Measurements from ENCODE around the gene KLHL13.

DNA sequence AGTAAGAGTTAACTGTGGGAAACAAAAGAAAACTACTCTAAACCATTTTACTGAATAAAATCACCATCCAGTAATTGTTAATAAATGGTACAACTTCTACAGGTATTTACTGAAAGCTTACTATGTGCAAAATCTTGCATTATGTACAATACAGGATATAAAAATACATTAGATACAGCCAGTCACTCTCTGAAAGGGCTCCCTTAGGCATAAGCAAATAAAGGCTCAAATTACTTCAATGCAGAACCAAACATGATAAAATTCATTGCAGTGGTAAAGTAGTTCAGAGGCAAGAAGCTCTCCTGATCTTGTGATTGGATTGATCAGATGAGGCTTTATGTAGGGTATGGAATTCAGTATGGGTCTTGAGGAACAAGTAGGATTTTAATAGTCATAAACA, 100.2 kb downstream of the KLHL13 start:
- TF ChIP-seq TAF1 (IDR thresholded peaks at IDR 0.05; ENCODE audit: low read depth), result no peak
- TF ChIP-seq, protein P1, sequence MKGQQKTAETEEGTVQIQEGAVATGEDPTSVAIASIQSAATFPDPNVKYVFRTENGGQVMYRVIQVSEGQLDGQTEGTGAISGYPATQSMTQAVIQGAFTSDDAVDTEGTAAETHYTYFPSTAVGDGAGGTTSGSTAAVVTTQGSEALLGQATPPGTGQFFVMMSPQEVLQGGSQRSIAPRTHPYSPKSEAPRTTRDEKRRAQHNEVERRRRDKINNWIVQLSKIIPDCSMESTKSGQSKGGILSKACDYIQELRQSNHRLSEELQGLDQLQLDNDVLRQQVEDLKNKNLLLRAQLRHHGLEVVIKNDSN (IDR thresholded peaks at IDR 0.05), result no peak
- TF ChIP-seq FOXM1 (IDR thresholded peaks at IDR 0.05; ENCODE audit: borderline replicate concordance, low read depth), result no peak

Data from Ishikawa (cell line).